ENCODE measurements around the gene CHST13.
"Not testable (repeated sequence)": the region's sequence is repeated elsewhere in the genome, so short reads cannot be mapped to it uniquely, and the experiment has no call there.

Gene CHST13

GRCh38 chr3:126527455-126528211, 3.7 kb downstream of the CHST13 start:
- no peak for DNase-seq

GRCh38 chr3:126528419-126528799, 4.5 kb downstream of the CHST13 start:
- DNase-seq = no peak

GRCh38 chr3:126528800-126529541, 5.0 kb downstream of the CHST13 start:
- DNase-seq = no peak

GRCh38 chr3:126529585-126530170, 5.7 kb downstream of the CHST13 start:
- no peak for DNase-seq

- DNase-seq = no peak
Observed at GRCh38 chr3:126530171-126531050, 6.5 kb downstream of the CHST13 start.

- no peak for DNase-seq
Observed at GRCh38 chr3:126531051-126531330, 7.0 kb downstream of the CHST13 start.

GRCh38 chr3:126533506-126533905, 9.6 kb downstream of the CHST13 start:
- DNase-seq = no peak

- not testable (repeated sequence) for DNase-seq
Observed at GRCh38 chr3:126534716-126535115, 10.8 kb downstream of the CHST13 start.

- no peak for DNase-seq
Observed at GRCh38 chr3:126535636-126536035, 11.7 kb downstream of the CHST13 start.

- DNase-seq = no peak
Observed at GRCh38 chr3:126536126-126536525, 12.2 kb downstream of the CHST13 start.

- DNase-seq = no peak
Observed at GRCh38 chr3:126537116-126537729, 13.3 kb downstream of the CHST13 start.

GRCh38 chr3:126537730-126538281, 13.9 kb downstream of the CHST13 start:
- no peak for DNase-seq

GRCh38 chr3:126538316-126538715, 14.4 kb downstream of the CHST13 start:
- DNase-seq = no peak

- DNase-seq = no peak
Observed at GRCh38 chr3:126538966-126539365, 15.0 kb downstream of the CHST13 start.

GRCh38 chr3:126539558-126540250, 15.7 kb downstream of the CHST13 start:
- no peak for DNase-seq

GRCh38 chr3:126540342-126540849, 16.4 kb downstream of the CHST13 start:
- no peak for DNase-seq

GRCh38 chr3:126540951-126541627, 17.1 kb downstream of the CHST13 start:
- no peak for DNase-seq

GRCh38 chr3:126541628-126542339, 17.8 kb downstream of the CHST13 start:
- no peak for DNase-seq

GRCh38 chr3:126542340-126543241, 18.6 kb downstream of the CHST13 start:
- DNase-seq = no peak
